Thyroid gland (tissue), 4 donors: Measurements from ENCODE around the gene WDFY2. TPM values are rescaled to one million over a fixed set of nuclear protein-coding genes. Genes with fewer than 3 reads are reported as not detected.
"Not testable (repeated sequence)": the region's sequence is repeated elsewhere in the genome, so short reads cannot be mapped to it uniquely, and the experiment has no call there.

Experiments used
- DNase-seq, 2 donors: peaks; one replicate each; pipeline ENCODE4 v3.0.0-alpha.2; 2019
- H3K27ac ChIP-seq, 3 donors: fragments of 200-600 bp; sonication (generic); 1 replicate in 2 of 3; 2 replicates in 1 of 3; pipeline ENCODE4 v1.5.1; 2016 to 2019; ENCODE audit warnings: mild to moderate bottlenecking in 1 of 3, moderate library complexity in 1 of 3
- H3K27me3 ChIP-seq: fragments of 200-600 bp; sonication (generic); one replicate; pipeline ENCODE4 v1.5.1; 2019
- H3K36me3 ChIP-seq, 2 donors: fragments of 200-600 bp; sonication (generic); one replicate each; pipeline ENCODE4 v1.5.1; 2016 to 2019
- H3K4me1 ChIP-seq, 2 donors: fragments of 200-600 bp; sonication (generic); one replicate each; pipeline ENCODE4 v1.5.1; 2017 to 2019
- H3K4me3 ChIP-seq, 3 donors: fragments of 200-600 bp; sonication (generic); replicated peaks in 1 of 3; 1 replicate in 2 of 3; 2 replicates in 1 of 3; pipeline ENCODE4 v1.5.1; 2016; ENCODE audit warnings: mild to moderate bottlenecking in 1 of 3
- H3K9me3 ChIP-seq: fragments of 200-600 bp; sonication (generic); one replicate; pipeline ENCODE4 v1.5.1; 2017
- CTCF ChIP-seq, 6 experiments: fragments of 200-600 bp in 3 of 6; fragments of 450-650 bp in 3 of 6; sonication (generic) in 3 of 6; IDR thresholded peaks; one replicate each; pipeline ENCODE4 v1.5.1; 2016 to 2019; ENCODE audit warnings: antibody characterized with exemption in 6 of 6, mild to moderate bottlenecking in 2 of 6, inconsistent platforms in 1 of 6, moderate library complexity in 1 of 6
- POLR2A ChIP-seq, 2 donors: fragments of 450-650 bp; IDR thresholded peaks; one replicate each; pipeline ENCODE4 v1.6.1; 2017; ENCODE audit warnings: antibody characterized with exemption in 2 of 2, mild to moderate bottlenecking in 2 of 2, moderate library complexity in 1 of 2
- WGBS, 2 donors: methylation state at CpG; one replicate each; pipeline ENCODE4 v1.1.5; 2017; 5-methylcytosine and 5-hydroxymethylcytosine counted together
- intact Hi-C: fragments of 100-400 bp; cut with DNase I; formaldehyde crosslinking; loops from one replicate; pipeline ENCODE4 v1.15.1; 2023
- total RNA-seq, 4 donors: library from RNA; depleted of rRNA; stranded (reverse); fragments of >200 nt; gene quantifications; one replicate each; pipeline ENCODE4 v1.2.3, GENCODE V29; 2016

The WDFY2 gene
- total RNA-seq, 4 donors from 2014 or later: 15.8 to 23.9 (median 20.9) TPM

DNA sequence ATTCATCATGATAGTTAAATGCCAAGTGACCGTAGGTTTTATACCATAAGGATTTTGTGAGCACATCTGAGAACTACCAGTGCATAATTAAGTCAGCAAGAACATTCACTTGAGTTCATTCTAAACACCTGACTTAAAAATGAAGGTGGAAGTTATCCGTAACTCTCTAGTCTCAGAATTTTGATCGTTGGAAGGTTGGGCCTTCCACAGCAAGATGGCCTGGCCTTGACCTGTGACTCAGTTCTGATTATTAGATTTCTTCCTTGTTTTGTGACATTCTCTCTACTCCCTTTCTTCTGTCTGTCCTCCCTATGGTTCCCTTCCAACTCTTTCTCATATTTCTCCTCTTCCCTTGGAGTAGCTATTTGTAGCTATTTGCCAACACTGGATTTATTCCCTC lies 20.0 kb upstream of the WDFY2 start:
- no peak overlapping the region for H3K27ac ChIP-seq
- DNase-seq: no peak
- no peak for TF ChIP-seq POLR2A (IDR thresholded peaks at IDR 0.05)
- TF ChIP-seq CTCF (IDR thresholded peaks at IDR 0.05): no peak
- intact Hi-C loops: no loop called here
- no peaks in the 10 kb centered on the region for H3K4me1 ChIP-seq
- no peaks in the 10 kb centered on the region for H3K36me3 ChIP-seq
- H3K4me3 ChIP-seq: no peak overlapping the region
- WGBS, 2 donors: 82 to 86% methylated on average over 3 of the region's 3 CpGs
- no peaks in the 10 kb centered on the region for H3K9me3 ChIP-seq
- H3K27me3 ChIP-seq: no peaks in the 10 kb centered on the region

- Histone ChIP-seq H3K27ac (no peak overlapping the region), H3K9me3 (no peaks in the 10 kb centered on the region), H3K36me3 (no peaks in the 10 kb centered on the region), H3K4me3 (no peak overlapping the region), H3K4me1 (no peaks in the 10 kb centered on the region), H3K27me3 (no peaks in the 10 kb centered on the region)
- TF ChIP-seq CTCF (IDR thresholded peaks at IDR 0.05) (no peak), POLR2A (IDR thresholded peaks at IDR 0.05) (no peak)
- DNase-seq: no peak
- intact Hi-C loops: no loop called here
- 92 to 100% methylated on average over 1 of the region's 1 CpG for WGBS, 2 donors
Measured at GRCh38 chr13:51564671-51565070, 19.6 kb upstream of the WDFY2 start.

- H3K36me3 ChIP-seq, H3K9me3 ChIP-seq, H3K4me3 ChIP-seq, H3K4me1 ChIP-seq, H3K27me3 ChIP-seq, H3K27ac ChIP-seq, intact Hi-C loops, DNase-seq: not testable (repeated sequence)
- WGBS, 2 donors: 84 to 88% methylated on average over 4 of the region's 4 CpGs
Measured at GRCh38 chr13:51569001-51569400, 15.3 kb upstream of the WDFY2 start.

GRCh38 chr13:51576754-51577153 lies 7.5 kb upstream of the WDFY2 start:
- Histone ChIP-seq H3K4me3 (no peak overlapping the region), H3K27ac (no peak overlapping the region), H3K36me3 (no peaks in the 10 kb centered on the region), H3K9me3 (no peaks in the 10 kb centered on the region), H3K4me1 (no peaks in the 10 kb centered on the region), H3K27me3 (no peaks in the 10 kb centered on the region)
- no peak for TF ChIP-seq CTCF (IDR thresholded peaks at IDR 0.05)
- no peak for TF ChIP-seq POLR2A (IDR thresholded peaks at IDR 0.05)
- DNase-seq: no peak
- intact Hi-C loops: no loop called here
- 90 to 95% methylated on average over 1 of the region's 1 CpG for WGBS, 2 donors

- TF ChIP-seq CTCF (IDR thresholded peaks at IDR 0.05) (no peak), POLR2A (IDR thresholded peaks at IDR 0.05) (no peak)
- H3K27me3 ChIP-seq: no peaks in the 10 kb centered on the region
- no peaks in the 10 kb centered on the region for H3K36me3 ChIP-seq
- H3K4me1 ChIP-seq: no peaks in the 10 kb centered on the region
- intact Hi-C loops: no loop called here
- WGBS, 2 donors: 71 to 75% methylated on average over 4 of the region's 4 CpGs
- no peak overlapping the region for H3K4me3 ChIP-seq
- H3K9me3 ChIP-seq: no peaks in the 10 kb centered on the region
- no peak overlapping the region for H3K27ac ChIP-seq
- no peak for DNase-seq
Measured at GRCh38 chr13:51577690-51578089, 6.6 kb upstream of the WDFY2 start.

- no peaks in the 10 kb centered on the region for H3K9me3 ChIP-seq
- H3K36me3 ChIP-seq: no peaks in the 10 kb centered on the region
- 88 to 92% methylated on average over 7 of the region's 7 CpGs for WGBS, 2 donors
- no peak for TF ChIP-seq CTCF (IDR thresholded peaks at IDR 0.05)
- TF ChIP-seq POLR2A (IDR thresholded peaks at IDR 0.05): no peak
- H3K4me1 ChIP-seq: peaks cover 0 to 6% of the 10 kb centered on the region in 2 donors
- H3K27ac ChIP-seq: no peak overlapping the region
- intact Hi-C loops: loop anchor here (5.0 kb wide), 1 partner anchor 122 kb away; no protein-coding TSS in a partner anchor
- H3K27me3 ChIP-seq: no peaks in the 10 kb centered on the region
- no peak for DNase-seq
- H3K4me3 ChIP-seq: no peak overlapping the region
Measured at GRCh38 chr13:51579676-51580075, 4.6 kb upstream of the WDFY2 start.
